Mesenchymal stem cell (in vitro differentiated cells and primary cell): ENCODE data around the gene ADAM8.

ENCODE experiments used
- DNase-seq: peaks from one replicate; pipeline ENCODE4 v3.0.0-alpha.2; 2013
- H2AFZ ChIP-seq: one replicate; pipeline ENCODE4 v1.6.1; 2013; ENCODE audit warnings: low read depth, mild to moderate bottlenecking, control low read depth, inconsistent platforms, low read length, moderate library complexity
- H2AK5ac ChIP-seq: 2 replicates; pipeline ENCODE4 v1.6.1; 2013; ENCODE audit warnings: low read length, moderate library complexity, mild to moderate bottlenecking, inconsistent platforms; ENCODE audit not compliant: severe bottlenecking
- H2BK120ac ChIP-seq: one replicate; pipeline ENCODE4 v1.6.1; 2013; ENCODE audit warnings: low read depth, mild to moderate bottlenecking, inconsistent platforms, low read length, moderate library complexity
- H2BK12ac ChIP-seq, 2 experiments: one replicate each; pipeline ENCODE4 v1.6.1; 2013; ENCODE audit warnings: inconsistent platforms in 2 of 2, low read length in 2 of 2, mild to moderate bottlenecking in 2 of 2, moderate library complexity in 2 of 2, control low read depth in 1 of 2
- H2BK15ac ChIP-seq: one replicate; pipeline ENCODE4 v1.6.1; 2013; ENCODE audit warnings: mild to moderate bottlenecking, low read depth, inconsistent platforms; ENCODE audit not compliant: poor library complexity, severe bottlenecking
- H2BK5ac ChIP-seq: 2 replicates; pipeline ENCODE4 v1.6.1; 2013; ENCODE audit warnings: low read depth, mild to moderate bottlenecking, low read length, control low read depth, inconsistent platforms; ENCODE audit not compliant: poor library complexity, severe bottlenecking
- H3K14ac ChIP-seq, 2 experiments: one replicate each; pipeline ENCODE4 v1.6.1; 2013; ENCODE audit warnings: inconsistent platforms in 2 of 2, low read length in 2 of 2, control low read depth in 1 of 2, mild to moderate bottlenecking in 1 of 2, moderate library complexity in 1 of 2
- H3K18ac ChIP-seq, 2 experiments: one replicate each; pipeline ENCODE4 v1.6.1; 2013; ENCODE audit warnings: inconsistent platforms in 2 of 2, low read length in 2 of 2, control low read depth in 1 of 2, low read depth in 1 of 2, mild to moderate bottlenecking in 1 of 2
- H3K23ac ChIP-seq, 2 experiments: one replicate each; pipeline ENCODE4 v1.6.1; 2013; ENCODE audit warnings: inconsistent platforms in 2 of 2, low read length in 2 of 2, mild to moderate bottlenecking in 2 of 2, moderate library complexity in 2 of 2, control low read depth in 1 of 2
- H3K27ac ChIP-seq: 2 replicates; pipeline ENCODE4 v1.5.1; 2013; ENCODE audit warnings: mild to moderate bottlenecking, moderate library complexity, low read length, control low read depth, inconsistent platforms; ENCODE audit not compliant: poor library complexity, severe bottlenecking
- H3K27me3 ChIP-seq, 2 experiments: 2 replicates each; pipeline versions ENCODE4 v1.6.1 to v1.7.0; 2013; ENCODE audit warnings: low read length in 2 of 2, mild to moderate bottlenecking in 2 of 2, moderate library complexity in 2 of 2, control low read depth in 1 of 2, inconsistent platforms in 1 of 2; ENCODE audit not compliant: control insufficient read depth in 1 of 2, insufficient read depth in 1 of 2
- H3K36me3 ChIP-seq, 2 experiments: 2 replicates each; pipeline versions ENCODE4 v1.6.1 to v1.7.0; 2013; ENCODE audit warnings: low read length in 2 of 2, control low read depth in 1 of 2, inconsistent platforms in 1 of 2, low read depth in 1 of 2, mild to moderate bottlenecking in 1 of 2; ENCODE audit not compliant: insufficient read depth in 2 of 2, control insufficient read depth in 1 of 2
- H3K4ac ChIP-seq, 2 experiments: one replicate each; pipeline ENCODE4 v1.6.1; 2013; ENCODE audit warnings: inconsistent platforms in 2 of 2, low read length in 2 of 2, mild to moderate bottlenecking in 2 of 2, moderate library complexity in 2 of 2, control low read depth in 1 of 2, low read depth in 1 of 2
- H3K4me1 ChIP-seq: 2 replicates; pipeline ENCODE4 v1.6.1; 2013; ENCODE audit warnings: low read depth, low read length, control low read depth; ENCODE audit not compliant: control insufficient read depth, insufficient read depth
- H3K4me2 ChIP-seq: 2 replicates; pipeline ENCODE4 v1.6.1; 2013; ENCODE audit warnings: low read length, mild to moderate bottlenecking, inconsistent platforms; ENCODE audit not compliant: poor library complexity, severe bottlenecking
- H3K4me3 ChIP-seq, 2 experiments: 2 replicates each; pipeline versions ENCODE4 v1.5.1 to v1.7.0; 2013; ENCODE audit warnings: low read length in 2 of 2, mild to moderate bottlenecking in 2 of 2, control low read depth in 1 of 2, low read depth in 1 of 2; ENCODE audit not compliant: insufficient read depth in 1 of 2
- H3K79me1 ChIP-seq: replicated peaks from 2 replicates; pipeline ENCODE4 v1.6.1; 2013; ENCODE audit warnings: mild to moderate bottlenecking, control low read depth, low read length, inconsistent platforms; ENCODE audit not compliant: poor library complexity, severe bottlenecking
- H3K9ac ChIP-seq: 2 replicates; pipeline ENCODE4 v1.7.0; 2013; ENCODE audit warnings: mild to moderate bottlenecking, low read length, moderate library complexity
- H3K9me3 ChIP-seq: 2 replicates; pipeline ENCODE4 v1.7.0; 2013; ENCODE audit warnings: mild to moderate bottlenecking, low read length; ENCODE audit not compliant: control insufficient read depth
- H4K8ac ChIP-seq: one replicate; pipeline ENCODE4 v1.6.1; 2013; ENCODE audit warnings: inconsistent platforms, mild to moderate bottlenecking, low read length, moderate library complexity
- H4K91ac ChIP-seq: one replicate; pipeline ENCODE4 v1.6.1; 2013; ENCODE audit warnings: mild to moderate bottlenecking, low read length, inconsistent platforms
- WGBS: methylation state at CpG from one replicate; pipeline ENCODE4 v1.1.7; 2013; ENCODE audit warnings: mixed read lengths; 5-methylcytosine and 5-hydroxymethylcytosine counted together

The ADAM8 gene

GRCh38 chr10:133295426-133296320 is 19.0 kb upstream of the ADAM8 start:
- H3K79me1 ChIP-seq, result peaks cover 25% of the 10 kb centered on the region
- no peaks in the 10 kb centered on the region for H3K9me3 ChIP-seq
- H4K91ac ChIP-seq, result no peak overlapping the region
- H3K4me2 ChIP-seq, result no peak overlapping the region
- H2AK5ac ChIP-seq, result no peak overlapping the region
- no peaks in the 10 kb centered on the region for H3K27me3 ChIP-seq
- H3K4me1 ChIP-seq, result peaks cover 16% of the 10 kb centered on the region
- no peak for DNase-seq
- no peak overlapping the region for H3K18ac ChIP-seq
- H3K27ac ChIP-seq, result no peak overlapping the region
- 97% methylated on average over 41 of the region's 42 CpGs for WGBS
- H3K23ac ChIP-seq, result no peak overlapping the region
- H2BK5ac ChIP-seq, result no peak overlapping the region
- H2BK12ac ChIP-seq, result no peak overlapping the region
- H2AFZ ChIP-seq, result no peak overlapping the region
- H3K36me3 ChIP-seq, result peaks cover 84 to 86% of the 10 kb centered on the region in 2 experiments
- no peak overlapping the region for H2BK15ac ChIP-seq
- H3K4me3 ChIP-seq, result no peak overlapping the region
- no peak overlapping the region for H3K4ac ChIP-seq
- no peak overlapping the region for H4K8ac ChIP-seq
- no peak overlapping the region for H2BK120ac ChIP-seq
- no peak overlapping the region for H3K9ac ChIP-seq
- no peak overlapping the region for H3K14ac ChIP-seq

GRCh38 chr10:133294189-133294588 is 17.5 kb upstream of the ADAM8 start:
- H3K27me3 ChIP-seq, result no peaks in the 10 kb centered on the region
- H4K8ac ChIP-seq, result no peak overlapping the region
- no peak overlapping the region for H3K18ac ChIP-seq
- no peak overlapping the region for H2BK120ac ChIP-seq
- peaks cover 16% of the 10 kb centered on the region for H3K4me1 ChIP-seq
- 89% methylated on average over 15 of the region's 15 CpGs for WGBS
- H3K79me1 ChIP-seq, result peaks cover 27% of the 10 kb centered on the region
- no peaks in the 10 kb centered on the region for H3K9me3 ChIP-seq
- no peak overlapping the region for H3K23ac ChIP-seq
- no peak overlapping the region for H3K27ac ChIP-seq
- no peak overlapping the region for H3K9ac ChIP-seq
- H3K4me3 ChIP-seq, result no peak overlapping the region
- H3K14ac ChIP-seq, result no peak overlapping the region
- no peak overlapping the region for H2BK12ac ChIP-seq
- H2AK5ac ChIP-seq, result no peak overlapping the region
- no peak overlapping the region for H3K4ac ChIP-seq
- no peak for DNase-seq
- no peak overlapping the region for H3K4me2 ChIP-seq
- H2BK15ac ChIP-seq, result no peak overlapping the region
- H2BK5ac ChIP-seq, result no peak overlapping the region
- no peak overlapping the region for H4K91ac ChIP-seq
- H2AFZ ChIP-seq, result no peak overlapping the region
- H3K36me3 ChIP-seq, result peaks cover 83 to 84% of the 10 kb centered on the region in 2 experiments

- Histone ChIP-seq H3K9ac (no peak overlapping the region), H3K27me3 (no peaks in the 10 kb centered on the region), H3K79me1 (peaks cover 29% of the 10 kb centered on the region), H2AFZ (no peak overlapping the region), H2BK5ac (no peak overlapping the region), H3K36me3 (peaks cover 83 to 84% of the 10 kb centered on the region in 2 experiments), H2AK5ac (no peak overlapping the region), H3K14ac (no peak overlapping the region), H2BK12ac (peak overlapping the region in 1 of 2 experiments; percentile 4), H3K18ac (peak overlapping the region in 1 of 2 experiments; percentile 44), H4K8ac (peak overlapping the region; percentile 16), H3K27ac (no peak overlapping the region), H3K4me3 (no peak overlapping the region), H2BK120ac (no peak overlapping the region), H2BK15ac (no peak overlapping the region), H3K9me3 (no peaks in the 10 kb centered on the region), H4K91ac (peak overlapping the region; percentile 75), H3K4ac (no peak overlapping the region), H3K4me1 (peaks cover 16% of the 10 kb centered on the region), H3K23ac (peak overlapping the region in 1 of 2 experiments; percentile 57), H3K4me2 (no peak overlapping the region)
- DNase-seq, result peak; percentile 28
- WGBS, result 58% methylated on average over 10 of the region's 10 CpGs
Measured at GRCh38 chr10:133293810-133294119, 17.1 kb upstream of the ADAM8 start.

GRCh38 chr10:133292919-133293809 is 16.5 kb upstream of the ADAM8 start:
- Histone ChIP-seq H3K4me1 (peaks cover 16% of the 10 kb centered on the region), H3K14ac (peak overlapping the region in 1 of 2 experiments; percentile 35), H3K9ac (no peak overlapping the region), H2AFZ (no peak overlapping the region), H3K79me1 (peaks cover 29% of the 10 kb centered on the region), H2AK5ac (peak overlapping the region; percentile 49), H2BK15ac (no peak overlapping the region), H4K8ac (peak overlapping the region; percentile 82), H3K4me3 (peak overlapping the region in 1 of 2 experiments; percentile 4), H2BK12ac (peak overlapping the region in 1 of 2 experiments; percentile 4), H3K27me3 (no peaks in the 10 kb centered on the region), H3K9me3 (no peaks in the 10 kb centered on the region), H3K18ac (peak overlapping the region; percentile 44 to 65), H2BK5ac (no peak overlapping the region), H2BK120ac (peak overlapping the region; percentile 1), H3K36me3 (peaks cover 83 to 84% of the 10 kb centered on the region in 2 experiments), H3K27ac (peak overlapping the region; percentile 46), H3K23ac (peak overlapping the region in 1 of 2 experiments; percentile 57), H4K91ac (peak overlapping the region; percentile 88), H3K4ac (no peak overlapping the region), H3K4me2 (peak overlapping the region; percentile 25)
- peak; percentile 76 for DNase-seq
- 60% methylated on average over 38 of the region's 38 CpGs for WGBS
